GM21381 (cell line): ENCODE results near the gene GSK3B.
A peak's percentile ranks its signal among the peaks of the same experiment; 100 is the strongest.

Source experiments
- ATAC-seq: cut with Tn5 transposase; IDR thresholded peaks from one replicate; pipeline ENCODE4 v1.9.1; 2021; ENCODE audit warnings: mild to moderate bottlenecking, moderate library complexity; ENCODE audit not compliant: unreplicated experiment

GSK3B gene

GRCh38 chr3:120093911-120094775 lies at the start of gene GSK3B:
GSK3B (minus strand) TSS chr3:120094447; CDS start chr3:120093434, 1,013 bp downstream.
- ATAC-seq, result peak; percentile 36

GRCh38 chr3:120143676-120144075 lies 49.4 kb upstream of the GSK3B start:
- ATAC-seq, result no peak

- ATAC-seq, result no peak
Measured at GRCh38 chr3:120142236-120142635, 48.0 kb upstream of the GSK3B start.

- ATAC-seq, result no peak
Measured at GRCh38 chr3:120140098-120140742, 46.0 kb upstream of the GSK3B start.

GRCh38 chr3:120139140-120139539 lies 44.9 kb upstream of the GSK3B start:
- no peak for ATAC-seq

- ATAC-seq, result no peak
Measured at GRCh38 chr3:120137548-120137947, 43.3 kb upstream of the GSK3B start.

GRCh38 chr3:120130656-120131055 lies 36.4 kb upstream of the GSK3B start:
- ATAC-seq, result no peak

- no peak for ATAC-seq
Measured at GRCh38 chr3:120129718-120130513, 35.7 kb upstream of the GSK3B start.

GRCh38 chr3:120129051-120129450 lies 34.8 kb upstream of the GSK3B start:
- no peak for ATAC-seq

GRCh38 chr3:120125992-120126391 lies 31.7 kb upstream of the GSK3B start:
- ATAC-seq, result no peak

- no peak for ATAC-seq
Measured at GRCh38 chr3:120119846-120120510, 25.7 kb upstream of the GSK3B start.

GRCh38 chr3:120114981-120115380 lies 20.7 kb upstream of the GSK3B start:
- ATAC-seq, result no peak

GRCh38 chr3:120114376-120114775 lies 20.1 kb upstream of the GSK3B start:
- no peak for ATAC-seq

- ATAC-seq, result no peak
Measured at GRCh38 chr3:120113128-120114116, 19.2 kb upstream of the GSK3B start.

- no peak for ATAC-seq
Measured at GRCh38 chr3:120111898-120112297, 17.7 kb upstream of the GSK3B start.

GRCh38 chr3:120103276-120103675 lies 9.0 kb upstream of the GSK3B start:
- ATAC-seq, result no peak

- no peak for ATAC-seq
Measured at GRCh38 chr3:120102674-120103073, 8.4 kb upstream of the GSK3B start.

- ATAC-seq, result no peak
Measured at GRCh38 chr3:120102232-120102631, 8.0 kb upstream of the GSK3B start.

GRCh38 chr3:120101624-120102023 lies 7.4 kb upstream of the GSK3B start:
- no peak for ATAC-seq

- ATAC-seq, result no peak
Measured at GRCh38 chr3:120100711-120101110, 6.5 kb upstream of the GSK3B start.
